Measurements from ENCODE around the gene NCAM1.

DNA sequence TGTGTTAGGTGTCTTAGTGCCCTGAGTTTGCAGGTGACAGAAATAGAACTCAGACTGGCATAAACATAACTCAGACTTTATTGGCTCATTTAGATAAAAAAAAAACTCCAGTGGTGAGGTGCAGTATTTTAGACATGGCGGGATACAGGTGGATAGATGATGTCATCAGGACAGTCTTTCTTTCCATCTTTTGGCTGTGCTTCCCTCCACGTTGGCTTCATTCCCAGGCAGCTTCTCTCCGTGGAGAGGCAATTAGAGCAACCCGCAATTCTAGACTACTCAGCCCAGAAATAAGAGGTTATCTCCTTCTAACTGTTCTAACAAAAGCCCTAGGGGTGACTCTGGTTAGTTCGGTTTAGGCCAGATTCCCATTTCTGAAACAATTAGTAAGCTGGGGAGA lies 40.5 kb downstream of the NCAM1 start:
- TF ChIP-seq, protein P1, sequence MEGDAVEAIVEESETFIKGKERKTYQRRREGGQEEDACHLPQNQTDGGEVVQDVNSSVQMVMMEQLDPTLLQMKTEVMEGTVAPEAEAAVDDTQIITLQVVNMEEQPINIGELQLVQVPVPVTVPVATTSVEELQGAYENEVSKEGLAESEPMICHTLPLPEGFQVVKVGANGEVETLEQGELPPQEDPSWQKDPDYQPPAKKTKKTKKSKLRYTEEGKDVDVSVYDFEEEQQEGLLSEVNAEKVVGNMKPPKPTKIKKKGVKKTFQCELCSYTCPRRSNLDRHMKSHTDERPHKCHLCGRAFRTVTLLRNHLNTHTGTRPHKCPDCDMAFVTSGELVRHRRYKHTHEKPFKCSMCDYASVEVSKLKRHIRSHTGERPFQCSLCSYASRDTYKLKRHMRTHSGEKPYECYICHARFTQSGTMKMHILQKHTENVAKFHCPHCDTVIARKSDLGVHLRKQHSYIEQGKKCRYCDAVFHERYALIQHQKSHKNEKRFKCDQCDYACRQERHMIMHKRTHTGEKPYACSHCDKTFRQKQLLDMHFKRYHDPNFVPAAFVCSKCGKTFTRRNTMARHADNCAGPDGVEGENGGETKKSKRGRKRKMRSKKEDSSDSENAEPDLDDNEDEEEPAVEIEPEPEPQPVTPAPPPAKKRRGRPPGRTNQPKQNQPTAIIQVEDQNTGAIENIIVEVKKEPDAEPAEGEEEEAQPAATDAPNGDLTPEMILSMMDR (IDR thresholded peaks at IDR 0.05), result no peak
- TF ChIP-seq POLR2A (IDR thresholded peaks at IDR 0.05), result no peak
- TF ChIP-seq EP300 (IDR thresholded peaks at IDR 0.05), result no peak

All from upper lobe of left lung (tissue), 4 donors.